Retinal pigment epithelial cell (primary cell): ENCODE measurements around the gene PLCD3.

ENCODE experiments used
- DNase-seq: peaks from one replicate; pipeline ENCODE4 v3.0.0-alpha.2; 2010; ENCODE audit warnings: low read depth
- H3K4me3 ChIP-seq: 2 replicates; pipeline ENCODE4 v1.5.1; 2011; ENCODE audit warnings: mild to moderate bottlenecking, low read length, control low read depth, moderate library complexity
- CTCF ChIP-seq: conservative IDR thresholded peaks from 2 replicates; pipeline ENCODE4 v1.5.1; 2011; ENCODE audit warnings: low read depth, low read length, control low read depth, inconsistent platforms

PLCD3 gene

GRCh38 chr17:45091778-45092425 lies 40.4 kb downstream of the PLCD3 start:
- DNase-seq, result no peak
- TF ChIP-seq CTCF, result no peak
- no peak overlapping the region for H3K4me3 ChIP-seq

- no peak for TF ChIP-seq CTCF
- no peak for DNase-seq
- no peak overlapping the region for H3K4me3 ChIP-seq
These were observed 41.6 kb downstream of the PLCD3 start for GRCh38 chr17:45090711-45091110.

- TF ChIP-seq CTCF, result no peak
- DNase-seq, result no peak
- no peak overlapping the region for H3K4me3 ChIP-seq
These were observed 43.6 kb downstream of the PLCD3 start for GRCh38 chr17:45088741-45089140.

- no peak overlapping the region for H3K4me3 ChIP-seq
- TF ChIP-seq CTCF, result no peak
- DNase-seq, result no peak
These were observed 44.3 kb downstream of the PLCD3 start for GRCh38 chr17:45087978-45088377.

GRCh38 chr17:45087504-45087975 lies 44.8 kb downstream of the PLCD3 start:
- DNase-seq, result no peak
- H3K4me3 ChIP-seq, result no peak overlapping the region
- TF ChIP-seq CTCF, result no peak

GRCh38 chr17:45086865-45087503 lies 45.3 kb downstream of the PLCD3 start:
- DNase-seq, result no peak
- TF ChIP-seq CTCF, result no peak
- H3K4me3 ChIP-seq, result no peak overlapping the region

GRCh38 chr17:45086391-45086790 lies 45.9 kb downstream of the PLCD3 start:
- no peak for DNase-seq
- H3K4me3 ChIP-seq, result no peak overlapping the region
- TF ChIP-seq CTCF, result no peak
